Coronary artery (tissue), 2 donors: ENCODE results near the gene CRLF3.
"Not testable (repeated sequence)": the region's sequence is repeated elsewhere in the genome, so short reads cannot be mapped to it uniquely, and the experiment has no call there.

Experiments used
- DNase-seq: peaks from one replicate; pipeline ENCODE4 v3.0.0-alpha.2; 2017; ENCODE audit warnings: low spot score
- H3K27ac ChIP-seq, 2 donors: fragments of 200-600 bp; sonication (generic); one replicate each; pipeline ENCODE4 v1.5.1; 2016 to 2019
- H3K4me3 ChIP-seq: fragments of 200-600 bp; sonication (generic); 2 replicates; pipeline ENCODE4 v1.5.1; 2016; ENCODE audit warnings: mild to moderate bottlenecking, moderate library complexity
- CTCF ChIP-seq: fragments of 200-600 bp; sonication (generic); IDR thresholded peaks from one replicate; pipeline ENCODE4 v1.5.1; 2019; ENCODE audit warnings: antibody characterized with exemption

The CRLF3 gene

GRCh38 chr17:30796016-30796415, 28.5 kb downstream of the CRLF3 start:
- no peak for TF ChIP-seq CTCF
- H3K4me3 ChIP-seq = no peak overlapping the region

GRCh38 chr17:30794372-30794771, 30.1 kb downstream of the CRLF3 start:
- no peak for DNase-seq
- H3K27ac ChIP-seq = no peak overlapping the region
- H3K4me3 ChIP-seq = no peak overlapping the region
- TF ChIP-seq CTCF = no peak

More at GRCh38 chr17:30796016-30796415, 28.5 kb downstream of the CRLF3 start:
- no peak for DNase-seq
- H3K27ac ChIP-seq = no peak overlapping the region

GRCh38 chr17:30793282-30793977, 31.1 kb downstream of the CRLF3 start:
- DNase-seq = no peak
- TF ChIP-seq CTCF = no peak
- Histone ChIP-seq H3K27ac (no peak overlapping the region), H3K4me3 (no peak overlapping the region)

- no peak for DNase-seq
- Histone ChIP-seq H3K27ac (no peak overlapping the region), H3K4me3 (no peak overlapping the region)
- no peak for TF ChIP-seq CTCF
Measured at GRCh38 chr17:30790279-30790678, 34.2 kb downstream of the CRLF3 start.

- DNase-seq = no peak
- Histone ChIP-seq H3K27ac (no peak overlapping the region), H3K4me3 (no peak overlapping the region)
- TF ChIP-seq CTCF = no peak
Measured at GRCh38 chr17:30788918-30789317, 35.6 kb downstream of the CRLF3 start.

GRCh38 chr17:30782206-30782605, 42.3 kb downstream of the CRLF3 start:
- no peak for DNase-seq
- no peak overlapping the region for H3K4me3 ChIP-seq
- H3K27ac ChIP-seq = no peak overlapping the region
- no peak for TF ChIP-seq CTCF

- no peak overlapping the region for H3K27ac ChIP-seq
- DNase-seq = no peak
- no peak overlapping the region for H3K4me3 ChIP-seq
- TF ChIP-seq CTCF = no peak
Measured at GRCh38 chr17:30780343-30780742, 44.1 kb downstream of the CRLF3 start.

- DNase-seq, H3K4me3 ChIP-seq, H3K27ac ChIP-seq: not testable (repeated sequence)
Measured at GRCh38 chr17:30768771-30769170, 55.7 kb downstream of the CRLF3 start.

- H3K27ac ChIP-seq, H3K4me3 ChIP-seq, DNase-seq: not testable (repeated sequence)
Measured at GRCh38 chr17:30767641-30768404, 56.7 kb downstream of the CRLF3 start.
